NB4 (cell line): ENCODE measurements around the gene NBEAL2.

Experiments
- CTCF ChIP-seq: IDR thresholded peaks from one replicate; pipeline ENCODE4 v1.5.1; 2012; ENCODE audit warnings: low read depth, low read length
- MAX ChIP-seq: IDR thresholded peaks from 2 replicates; pipeline ENCODE4 v1.6.1; 2011; ENCODE audit warnings: low read depth, low read length
- MYC ChIP-seq: IDR thresholded peaks from 2 replicates; pipeline ENCODE4 v1.6.1; 2011; ENCODE audit warnings: low read depth, low read length
- POLR2A ChIP-seq: IDR thresholded peaks from 2 replicates; pipeline ENCODE4 v1.6.1; 2011; ENCODE audit warnings: mild to moderate bottlenecking; ENCODE audit not compliant: insufficient read length; ENCODE audit errors: extremely low read depth

GRCh38 chr3:46932455-46933225, 46.8 kb upstream of the NBEAL2 start:
- no peak for TF ChIP-seq CTCF
- TF ChIP-seq MYC = no peak
- TF ChIP-seq MAX = no peak
- TF ChIP-seq POLR2A = no peak
